Measurements from ENCODE around the gene FGL2. TPM values are rescaled to one million over a fixed set of nuclear protein-coding genes. Genes with fewer than 3 reads are reported as not detected.
"Not testable (repeated sequence)": the region's sequence is repeated elsewhere in the genome, so short reads cannot be mapped to it uniquely, and the experiment has no call there.

FGL2 gene
- polyA plus RNA-seq, 2 donors: 3.4 to 4.5 TPM

GRCh38 chr7:77239471-77239870 lies 39.9 kb upstream of the FGL2 start:
- WGBS, 2 donors: 89 to 91% methylated on average over 3 of the region's 3 CpGs
- H3K4me1 ChIP-seq (ENCODE audit: control insufficient read depth in 2 of 2, insufficient read depth in 2 of 2, low read length in 1 of 2): no peaks in the 10 kb centered on the region
- no peaks in the 10 kb centered on the region for H3K27me3 ChIP-seq (ENCODE audit: control insufficient read depth in 1 of 2, insufficient read depth in 2 of 2, low read length in 2 of 2)
- H3K27ac ChIP-seq (ENCODE audit: low read depth in 2 of 2, low read length in 1 of 2): no peak overlapping the region
- H3K4me3 ChIP-seq (ENCODE audit: low read depth in 1 of 2, low read length in 2 of 2): no peak overlapping the region
- no peaks in the 10 kb centered on the region for H3K9me3 ChIP-seq (ENCODE audit: control insufficient read depth in 2 of 2, insufficient read depth in 1 of 2, low read depth in 1 of 2, low read length in 1 of 2)
- peaks cover 0 to 5% of the 10 kb centered on the region in 2 donors for H3K36me3 ChIP-seq (ENCODE audit: control insufficient read depth in 2 of 2, insufficient read depth in 2 of 2, low read length in 1 of 2)

DNA sequence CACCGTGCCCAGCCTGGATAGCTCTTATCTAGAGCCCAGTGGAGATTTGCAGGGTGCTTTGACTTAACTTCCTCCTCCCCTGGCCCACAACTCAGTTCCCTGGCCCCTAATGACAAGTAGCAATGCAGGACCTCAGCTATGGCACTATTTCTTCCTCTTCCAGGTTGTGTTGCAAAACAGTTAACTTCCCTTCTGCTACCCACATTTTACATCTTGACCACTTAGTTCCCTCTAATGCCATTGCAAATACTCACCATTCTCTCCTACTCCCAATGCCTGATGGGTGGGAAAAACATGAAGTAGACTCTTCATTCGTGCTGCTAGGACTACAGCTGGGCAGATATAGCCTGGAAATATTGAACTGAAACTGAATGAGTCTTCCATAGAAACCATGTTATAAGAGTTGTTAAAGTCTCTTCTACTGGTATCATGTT lies 39.1 kb upstream of the FGL2 start:
- Histone ChIP-seq H3K27me3 (ENCODE audit: control insufficient read depth in 1 of 2, insufficient read depth in 2 of 2, low read length in 2 of 2) (no peaks in the 10 kb centered on the region), H3K36me3 (ENCODE audit: control insufficient read depth in 2 of 2, insufficient read depth in 2 of 2, low read length in 1 of 2) (peaks cover 0 to 4% of the 10 kb centered on the region in 2 donors), H3K9me3 (ENCODE audit: control insufficient read depth in 2 of 2, insufficient read depth in 1 of 2, low read depth in 1 of 2, low read length in 1 of 2) (no peaks in the 10 kb centered on the region), H3K4me3 (ENCODE audit: low read depth in 1 of 2, low read length in 2 of 2) (no peak overlapping the region), H3K4me1 (ENCODE audit: control insufficient read depth in 2 of 2, insufficient read depth in 2 of 2, low read length in 1 of 2) (no peaks in the 10 kb centered on the region), H3K27ac (ENCODE audit: low read depth in 2 of 2, low read length in 1 of 2) (no peak overlapping the region)
- 89 to 92% methylated on average over 2 of the region's 2 CpGs for WGBS, 2 donors

GRCh38 chr7:77235276-77235675 lies 35.7 kb upstream of the FGL2 start:
- H3K4me3 ChIP-seq (ENCODE audit: low read depth in 1 of 2, low read length in 2 of 2): no peak overlapping the region
- H3K4me1 ChIP-seq (ENCODE audit: control insufficient read depth in 2 of 2, insufficient read depth in 2 of 2, low read length in 1 of 2): no peaks in the 10 kb centered on the region
- 92 to 95% methylated on average over 2 of the region's 2 CpGs for WGBS, 2 donors
- H3K36me3 ChIP-seq (ENCODE audit: control insufficient read depth in 2 of 2, insufficient read depth in 2 of 2, low read length in 1 of 2): peaks cover 0 to 4% of the 10 kb centered on the region in 2 donors
- no peaks in the 10 kb centered on the region for H3K27me3 ChIP-seq (ENCODE audit: control insufficient read depth in 1 of 2, insufficient read depth in 2 of 2, low read length in 2 of 2)
- H3K9me3 ChIP-seq (ENCODE audit: control insufficient read depth in 2 of 2, insufficient read depth in 1 of 2, low read depth in 1 of 2, low read length in 1 of 2): no peaks in the 10 kb centered on the region
- H3K27ac ChIP-seq (ENCODE audit: low read depth in 2 of 2, low read length in 1 of 2): no peak overlapping the region

- Histone ChIP-seq H3K4me3 (ENCODE audit: low read depth in 1 of 2, low read length in 2 of 2) (no peak overlapping the region), H3K4me1 (ENCODE audit: control insufficient read depth in 2 of 2, insufficient read depth in 2 of 2, low read length in 1 of 2) (no peaks in the 10 kb centered on the region), H3K27ac (ENCODE audit: low read depth in 2 of 2, low read length in 1 of 2) (no peak overlapping the region), H3K36me3 (ENCODE audit: control insufficient read depth in 2 of 2, insufficient read depth in 2 of 2, low read length in 1 of 2) (peaks cover 0 to 2% of the 10 kb centered on the region in 2 donors), H3K27me3 (ENCODE audit: control insufficient read depth in 1 of 2, insufficient read depth in 2 of 2, low read length in 2 of 2) (no peaks in the 10 kb centered on the region), H3K9me3 (ENCODE audit: control insufficient read depth in 2 of 2, insufficient read depth in 1 of 2, low read depth in 1 of 2, low read length in 1 of 2) (no peaks in the 10 kb centered on the region)
- 83 to 91% methylated on average over 2 of the region's 2 CpGs for WGBS, 2 donors
Measured at GRCh38 chr7:77232467-77232866, 32.8 kb upstream of the FGL2 start.

- H3K27me3 ChIP-seq (ENCODE audit: control insufficient read depth in 1 of 2, insufficient read depth in 2 of 2, low read length in 2 of 2); H3K4me3 ChIP-seq (ENCODE audit: low read depth in 1 of 2, low read length in 2 of 2); H3K9me3 ChIP-seq (ENCODE audit: control insufficient read depth in 2 of 2, insufficient read depth in 1 of 2, low read depth in 1 of 2, low read length in 1 of 2); H3K36me3 ChIP-seq (ENCODE audit: control insufficient read depth in 2 of 2, insufficient read depth in 2 of 2, low read length in 1 of 2); H3K4me1 ChIP-seq (ENCODE audit: control insufficient read depth in 2 of 2, insufficient read depth in 2 of 2, low read length in 1 of 2); H3K27ac ChIP-seq (ENCODE audit: low read depth in 2 of 2, low read length in 1 of 2): not testable (repeated sequence)
Measured at GRCh38 chr7:77228795-77229194, 29.2 kb upstream of the FGL2 start.

- H3K36me3 ChIP-seq (ENCODE audit: control insufficient read depth in 2 of 2, insufficient read depth in 2 of 2, low read length in 1 of 2): no peaks in the 10 kb centered on the region
- H3K4me3 ChIP-seq (ENCODE audit: low read depth in 1 of 2, low read length in 2 of 2): no peak overlapping the region
- H3K27ac ChIP-seq (ENCODE audit: low read depth in 2 of 2, low read length in 1 of 2): no peak overlapping the region
- 89 to 90% methylated on average over 1 of the region's 1 CpG for WGBS, 2 donors
- H3K9me3 ChIP-seq (ENCODE audit: control insufficient read depth in 2 of 2, insufficient read depth in 1 of 2, low read depth in 1 of 2, low read length in 1 of 2): no peaks in the 10 kb centered on the region
- H3K4me1 ChIP-seq (ENCODE audit: control insufficient read depth in 2 of 2, insufficient read depth in 2 of 2, low read length in 1 of 2): no peaks in the 10 kb centered on the region
- no peaks in the 10 kb centered on the region for H3K27me3 ChIP-seq (ENCODE audit: control insufficient read depth in 1 of 2, insufficient read depth in 2 of 2, low read length in 2 of 2)
Measured at GRCh38 chr7:77226357-77226839, 26.8 kb upstream of the FGL2 start.

- H3K4me3 ChIP-seq (ENCODE audit: low read depth in 1 of 2, low read length in 2 of 2): no peak overlapping the region
- 57 to 68% methylated on average over 2 of the region's 2 CpGs for WGBS, 2 donors
- H3K27ac ChIP-seq (ENCODE audit: low read depth in 2 of 2, low read length in 1 of 2): no peak overlapping the region
- no peaks in the 10 kb centered on the region for H3K27me3 ChIP-seq (ENCODE audit: control insufficient read depth in 1 of 2, insufficient read depth in 2 of 2, low read length in 2 of 2)
- no peaks in the 10 kb centered on the region for H3K4me1 ChIP-seq (ENCODE audit: control insufficient read depth in 2 of 2, insufficient read depth in 2 of 2, low read length in 1 of 2)
- H3K36me3 ChIP-seq (ENCODE audit: control insufficient read depth in 2 of 2, insufficient read depth in 2 of 2, low read length in 1 of 2): no peaks in the 10 kb centered on the region
- H3K9me3 ChIP-seq (ENCODE audit: control insufficient read depth in 2 of 2, insufficient read depth in 1 of 2, low read depth in 1 of 2, low read length in 1 of 2): no peaks in the 10 kb centered on the region
Measured at GRCh38 chr7:77223261-77223660, 23.6 kb upstream of the FGL2 start.

DNA sequence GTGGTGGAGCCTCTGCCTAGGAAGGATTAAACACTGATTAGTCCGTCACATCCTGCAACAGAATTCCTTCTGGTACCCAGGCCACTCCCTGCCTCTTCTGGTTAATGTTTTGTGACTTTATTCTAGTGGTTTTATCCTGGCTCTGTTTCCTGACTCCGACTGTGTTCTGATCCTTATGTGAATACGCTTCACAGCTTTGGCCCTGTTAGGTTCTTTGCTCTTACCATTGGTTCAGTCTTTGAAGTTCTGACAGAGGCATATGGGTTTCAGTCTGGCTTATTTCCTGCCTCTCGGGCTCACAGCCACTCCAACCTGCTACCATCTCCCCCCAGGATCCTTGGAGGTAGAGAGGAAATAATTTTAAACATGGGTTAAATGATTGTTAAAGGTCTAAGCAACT lies 23.2 kb upstream of the FGL2 start:
- H3K9me3 ChIP-seq (ENCODE audit: control insufficient read depth in 2 of 2, insufficient read depth in 1 of 2, low read depth in 1 of 2, low read length in 1 of 2): no peaks in the 10 kb centered on the region
- no peaks in the 10 kb centered on the region for H3K27me3 ChIP-seq (ENCODE audit: control insufficient read depth in 1 of 2, insufficient read depth in 2 of 2, low read length in 2 of 2)
- no peak overlapping the region for H3K4me3 ChIP-seq (ENCODE audit: low read depth in 1 of 2, low read length in 2 of 2)
- no peak overlapping the region for H3K27ac ChIP-seq (ENCODE audit: low read depth in 2 of 2, low read length in 1 of 2)
- 85% methylated on average over 4 of the region's 4 CpGs for WGBS, 2 donors
- no peaks in the 10 kb centered on the region for H3K4me1 ChIP-seq (ENCODE audit: control insufficient read depth in 2 of 2, insufficient read depth in 2 of 2, low read length in 1 of 2)
- no peaks in the 10 kb centered on the region for H3K36me3 ChIP-seq (ENCODE audit: control insufficient read depth in 2 of 2, insufficient read depth in 2 of 2, low read length in 1 of 2)

- H3K4me3 ChIP-seq (ENCODE audit: low read depth in 1 of 2, low read length in 2 of 2): no peak overlapping the region
- no peaks in the 10 kb centered on the region for H3K4me1 ChIP-seq (ENCODE audit: control insufficient read depth in 2 of 2, insufficient read depth in 2 of 2, low read length in 1 of 2)
- H3K36me3 ChIP-seq (ENCODE audit: control insufficient read depth in 2 of 2, insufficient read depth in 2 of 2, low read length in 1 of 2): no peaks in the 10 kb centered on the region
- H3K27me3 ChIP-seq (ENCODE audit: control insufficient read depth in 1 of 2, insufficient read depth in 2 of 2, low read length in 2 of 2): no peaks in the 10 kb centered on the region
- H3K9me3 ChIP-seq (ENCODE audit: control insufficient read depth in 2 of 2, insufficient read depth in 1 of 2, low read depth in 1 of 2, low read length in 1 of 2): no peaks in the 10 kb centered on the region
- 84 to 87% methylated on average over 4 of the region's 4 CpGs for WGBS, 2 donors
- no peak overlapping the region for H3K27ac ChIP-seq (ENCODE audit: low read depth in 2 of 2, low read length in 1 of 2)
Measured at GRCh38 chr7:77222065-77222464, 22.4 kb upstream of the FGL2 start.

DNA sequence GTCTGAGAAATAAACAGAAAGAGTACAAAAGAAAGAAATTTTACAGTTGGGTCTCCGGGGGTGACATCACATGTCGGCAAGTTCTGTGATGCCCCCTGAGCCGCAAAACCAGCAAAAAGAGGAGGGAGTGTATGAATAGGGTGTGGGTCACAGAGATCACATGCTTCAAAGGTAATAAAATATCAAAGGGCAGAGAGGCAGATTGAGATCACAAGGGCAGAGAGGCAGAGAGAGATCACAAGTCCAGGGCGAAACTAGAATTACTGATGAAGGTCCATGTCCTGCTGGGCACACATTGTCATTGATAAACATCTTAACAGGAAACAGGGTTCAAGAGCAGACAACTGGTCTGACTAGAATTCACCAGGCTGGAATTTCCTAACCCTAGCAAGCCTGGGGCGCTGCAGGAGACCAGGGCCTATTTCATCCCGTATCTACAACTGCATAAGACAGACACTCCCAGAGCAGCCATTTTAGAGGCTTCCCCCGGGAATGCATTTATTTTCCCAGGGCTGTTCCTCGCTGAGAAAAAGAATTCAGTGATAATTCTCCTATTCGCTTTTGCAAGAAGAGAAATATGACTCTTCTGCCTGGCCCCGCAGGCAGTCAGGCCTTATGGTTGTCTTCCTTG lies 20.2 kb upstream of the FGL2 start:
- H3K4me3 ChIP-seq (ENCODE audit: low read depth in 1 of 2, low read length in 2 of 2); H3K36me3 ChIP-seq (ENCODE audit: control insufficient read depth in 2 of 2, insufficient read depth in 2 of 2, low read length in 1 of 2); H3K27ac ChIP-seq (ENCODE audit: low read depth in 2 of 2, low read length in 1 of 2); H3K9me3 ChIP-seq (ENCODE audit: control insufficient read depth in 2 of 2, insufficient read depth in 1 of 2, low read depth in 1 of 2, low read length in 1 of 2); H3K4me1 ChIP-seq (ENCODE audit: control insufficient read depth in 2 of 2, insufficient read depth in 2 of 2, low read length in 1 of 2); H3K27me3 ChIP-seq (ENCODE audit: control insufficient read depth in 1 of 2, insufficient read depth in 2 of 2, low read length in 2 of 2): not testable (repeated sequence)
- WGBS, 2 donors: 91 to 92% methylated on average over 10 of the region's 10 CpGs

Data from esophagus (tissue), 2 donors.